ENCODE data around the gene IFT22. TPM values are rescaled to one million over a fixed set of nuclear protein-coding genes. Genes with fewer than 3 reads are reported as not detected.
"Not testable (repeated sequence)": the region's sequence is repeated elsewhere in the genome, so short reads cannot be mapped to it uniquely, and the experiment has no call there.

The IFT22 gene
- total and polyA plus RNA-seq, 2 donors from 2014 or later = 42.5 to 92.7 TPM

DNA sequence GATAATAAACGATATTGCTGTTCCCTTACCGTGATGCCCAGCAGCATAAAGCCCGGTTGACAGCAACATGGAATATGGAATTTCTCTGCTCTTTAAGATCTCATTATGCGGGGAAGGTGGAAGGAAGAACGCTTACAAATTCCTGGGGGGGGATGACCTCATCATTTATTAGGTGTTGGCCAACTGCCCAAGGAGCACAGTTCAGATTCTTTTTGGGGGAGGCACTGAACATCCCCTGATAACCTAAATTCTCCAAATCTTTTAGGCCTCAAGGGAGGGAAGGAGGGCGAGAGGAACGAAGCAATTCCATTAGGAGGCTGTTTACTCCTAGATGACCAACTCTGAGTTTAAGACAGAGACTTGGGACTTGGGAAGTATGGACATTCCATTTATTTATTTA lies 35.8 kb upstream of the IFT22 start:
- H3K9ac ChIP-seq (ENCODE audit: low read length in 3 of 3) = no peak overlapping the region
- TF ChIP-seq, protein P1, sequence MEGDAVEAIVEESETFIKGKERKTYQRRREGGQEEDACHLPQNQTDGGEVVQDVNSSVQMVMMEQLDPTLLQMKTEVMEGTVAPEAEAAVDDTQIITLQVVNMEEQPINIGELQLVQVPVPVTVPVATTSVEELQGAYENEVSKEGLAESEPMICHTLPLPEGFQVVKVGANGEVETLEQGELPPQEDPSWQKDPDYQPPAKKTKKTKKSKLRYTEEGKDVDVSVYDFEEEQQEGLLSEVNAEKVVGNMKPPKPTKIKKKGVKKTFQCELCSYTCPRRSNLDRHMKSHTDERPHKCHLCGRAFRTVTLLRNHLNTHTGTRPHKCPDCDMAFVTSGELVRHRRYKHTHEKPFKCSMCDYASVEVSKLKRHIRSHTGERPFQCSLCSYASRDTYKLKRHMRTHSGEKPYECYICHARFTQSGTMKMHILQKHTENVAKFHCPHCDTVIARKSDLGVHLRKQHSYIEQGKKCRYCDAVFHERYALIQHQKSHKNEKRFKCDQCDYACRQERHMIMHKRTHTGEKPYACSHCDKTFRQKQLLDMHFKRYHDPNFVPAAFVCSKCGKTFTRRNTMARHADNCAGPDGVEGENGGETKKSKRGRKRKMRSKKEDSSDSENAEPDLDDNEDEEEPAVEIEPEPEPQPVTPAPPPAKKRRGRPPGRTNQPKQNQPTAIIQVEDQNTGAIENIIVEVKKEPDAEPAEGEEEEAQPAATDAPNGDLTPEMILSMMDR (IDR thresholded peaks at IDR 0.05; ENCODE audit: borderline replicate concordance, extremely low read depth, insufficient read depth) = no peak
- H3K9me3 ChIP-seq (ENCODE audit: control insufficient read depth in 2 of 3, insufficient read depth in 1 of 3, low read length in 3 of 3) = no peaks in the 10 kb centered on the region

DNA sequence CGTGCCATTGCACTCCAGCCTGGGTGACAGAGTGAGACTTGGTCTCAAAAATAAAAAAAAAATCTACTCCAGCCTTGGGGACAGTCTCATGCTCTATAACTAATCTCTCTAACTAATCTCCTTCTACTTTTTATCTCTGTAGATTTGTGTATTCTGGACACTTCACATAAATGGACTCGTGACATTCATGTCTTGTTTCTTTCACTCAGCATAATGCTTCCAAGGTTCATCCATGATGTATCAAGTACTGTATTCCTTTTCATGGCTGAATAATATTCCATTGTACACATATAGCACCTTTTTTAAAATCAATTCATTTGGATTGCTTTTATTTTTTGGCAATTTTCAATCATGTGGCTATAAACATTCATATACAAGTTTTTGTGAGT lies 31.3 kb upstream of the IFT22 start:
- no peak for FAIRE-seq
- no peaks in the 10 kb centered on the region for H3K9me3 ChIP-seq (ENCODE audit: control insufficient read depth in 2 of 3, insufficient read depth in 1 of 3, low read length in 3 of 3)
- no peaks in the 10 kb centered on the region for H3K27me3 ChIP-seq (ENCODE audit: control insufficient read depth, insufficient read depth, low read length)
- no peaks in the 10 kb centered on the region for H3K36me3 ChIP-seq (ENCODE audit: control insufficient read depth in 2 of 3, insufficient read depth in 3 of 3, low read length in 3 of 3)
- H3K4me3 ChIP-seq (ENCODE audit: low read length in 3 of 3) = no peak overlapping the region
- DNase-seq = no peak
- no peaks in the 10 kb centered on the region for H3K4me1 ChIP-seq (ENCODE audit: control insufficient read depth in 2 of 3, insufficient read depth in 2 of 3, low read depth in 1 of 3, low read length in 3 of 3)
- no peak overlapping the region for H3K27ac ChIP-seq (ENCODE audit: low read depth in 2 of 2, low read length in 2 of 2)
- TF ChIP-seq, protein P1 (IDR thresholded peaks at IDR 0.05; ENCODE audit: borderline replicate concordance, extremely low read depth, insufficient read depth) = no peak
- intact Hi-C loops (cut with DNase I) = no loop called here
- H3K9ac ChIP-seq (ENCODE audit: low read length in 3 of 3) = no peak overlapping the region

More for the DNA sequence above, 35.8 kb upstream of the IFT22 start:
- no peaks in the 10 kb centered on the region for H3K27me3 ChIP-seq (ENCODE audit: control insufficient read depth, insufficient read depth, low read length)
- FAIRE-seq = no peak
- H3K27ac ChIP-seq (ENCODE audit: low read depth in 2 of 2, low read length in 2 of 2) = no peak overlapping the region
- no peaks in the 10 kb centered on the region for H3K36me3 ChIP-seq (ENCODE audit: control insufficient read depth in 2 of 3, insufficient read depth in 3 of 3, low read length in 3 of 3)
- H3K4me3 ChIP-seq (ENCODE audit: low read length in 3 of 3) = no peak overlapping the region
- no peak for DNase-seq
- intact Hi-C loops (cut with DNase I) = no loop called here
- no peaks in the 10 kb centered on the region for H3K4me1 ChIP-seq (ENCODE audit: control insufficient read depth in 2 of 3, insufficient read depth in 2 of 3, low read depth in 1 of 3, low read length in 3 of 3)

- H3K27me3 ChIP-seq (ENCODE audit: control insufficient read depth, insufficient read depth, low read length); H3K27ac ChIP-seq (ENCODE audit: low read depth in 2 of 2, low read length in 2 of 2); H3K9ac ChIP-seq (ENCODE audit: low read length in 3 of 3); H3K4me1 ChIP-seq (ENCODE audit: control insufficient read depth in 2 of 3, insufficient read depth in 2 of 3, low read depth in 1 of 3, low read length in 3 of 3); FAIRE-seq; H3K36me3 ChIP-seq (ENCODE audit: control insufficient read depth in 2 of 3, insufficient read depth in 3 of 3, low read length in 3 of 3); DNase-seq; H3K4me3 ChIP-seq (ENCODE audit: low read length in 3 of 3); intact Hi-C loops (cut with DNase I); H3K9me3 ChIP-seq (ENCODE audit: control insufficient read depth in 2 of 3, insufficient read depth in 1 of 3, low read length in 3 of 3): not testable (repeated sequence)
Measured at GRCh38 chr7:101349300-101349699, 27.7 kb upstream of the IFT22 start.

GRCh38 chr7:101348456-101349067 lies 26.9 kb upstream of the IFT22 start:
- H3K4me1 ChIP-seq (ENCODE audit: control insufficient read depth in 2 of 3, insufficient read depth in 2 of 3, low read depth in 1 of 3, low read length in 3 of 3); H3K36me3 ChIP-seq (ENCODE audit: control insufficient read depth in 2 of 3, insufficient read depth in 3 of 3, low read length in 3 of 3); DNase-seq; FAIRE-seq; H3K9ac ChIP-seq (ENCODE audit: low read length in 3 of 3); H3K9me3 ChIP-seq (ENCODE audit: control insufficient read depth in 2 of 3, insufficient read depth in 1 of 3, low read length in 3 of 3); H3K4me3 ChIP-seq (ENCODE audit: low read length in 3 of 3); H3K27ac ChIP-seq (ENCODE audit: low read depth in 2 of 2, low read length in 2 of 2); H3K27me3 ChIP-seq (ENCODE audit: control insufficient read depth, insufficient read depth, low read length); intact Hi-C loops (cut with DNase I): not testable (repeated sequence)
